ENCODE results near the gene NUDT3.
"Not testable (repeated sequence)": the region's sequence is repeated elsewhere in the genome, so short reads cannot be mapped to it uniquely, and the experiment has no call there.

NUDT3 gene

GRCh38 chr6:34247481-34248197 is 144.8 kb downstream of the NUDT3 start:
- no peak for DNase-seq

GRCh38 chr6:34246563-34247391 is 145.7 kb downstream of the NUDT3 start:
- no peak for DNase-seq

DNA sequence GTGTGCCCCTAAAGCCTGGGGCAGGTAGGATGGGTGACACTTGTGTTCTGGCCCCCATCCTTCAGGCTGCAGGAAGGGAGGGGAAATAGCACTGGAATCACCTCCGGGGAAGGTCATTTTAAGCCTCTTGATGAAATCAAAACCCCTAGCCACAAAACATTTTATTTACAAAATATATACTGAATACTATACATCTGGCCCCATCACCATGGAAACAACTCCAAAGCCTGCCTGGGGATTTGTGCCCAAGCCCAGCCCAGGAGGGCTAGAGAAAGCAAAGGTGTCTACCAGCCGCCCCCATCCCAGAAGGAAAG is 146.3 kb downstream of the NUDT3 start:
- DNase-seq: no peak

GRCh38 chr6:34245761-34246140 is 146.7 kb downstream of the NUDT3 start:
- not testable (repeated sequence) for DNase-seq

DNA sequence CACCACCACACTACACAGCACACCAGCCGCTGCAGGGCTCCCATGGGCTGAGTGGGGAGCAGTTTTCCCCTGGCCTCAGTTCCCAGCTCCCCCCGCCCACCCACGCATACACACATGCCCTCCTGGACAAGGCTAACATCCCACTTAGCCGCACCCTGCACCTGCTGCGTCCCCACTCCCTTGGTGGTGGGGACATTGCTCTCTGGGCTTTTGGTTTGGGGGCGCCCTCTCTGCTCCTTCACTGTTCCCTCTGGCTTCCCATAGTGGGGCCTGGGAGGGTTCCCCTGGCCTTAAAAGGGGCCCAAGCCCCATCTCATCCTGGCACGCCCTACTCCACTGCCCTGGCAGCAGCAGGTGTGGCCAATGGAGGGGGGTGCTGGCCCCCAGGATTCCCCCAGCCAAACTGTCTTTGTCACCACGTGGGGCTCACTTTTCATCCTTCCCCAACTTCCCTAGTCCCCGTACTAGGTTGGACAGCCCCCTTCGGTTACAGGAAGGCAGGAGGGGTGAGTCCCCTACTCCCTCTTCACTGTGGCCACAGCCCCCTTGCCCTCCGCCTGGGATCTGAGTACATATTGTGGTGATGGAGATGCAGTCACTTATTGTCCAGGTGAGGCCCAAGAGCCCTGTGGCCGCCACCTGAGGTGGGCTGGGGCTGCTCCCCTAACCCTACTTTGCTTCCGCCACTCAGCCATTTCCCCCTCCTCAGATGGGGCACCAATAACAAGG is 147.3 kb downstream of the NUDT3 start:
- DNase-seq: not testable (repeated sequence)

- DNase-seq: peak; percentile 89
These were observed 148.3 kb downstream of the NUDT3 start for GRCh38 chr6:34243901-34244884.

GRCh38 chr6:34243131-34243771 is 149.2 kb downstream of the NUDT3 start:
- no peak for DNase-seq

- no peak for DNase-seq
These were observed 150.0 kb downstream of the NUDT3 start for GRCh38 chr6:34242252-34243130.

- DNase-seq: no peak
These were observed 150.9 kb downstream of the NUDT3 start for GRCh38 chr6:34241351-34242215.

DNA sequence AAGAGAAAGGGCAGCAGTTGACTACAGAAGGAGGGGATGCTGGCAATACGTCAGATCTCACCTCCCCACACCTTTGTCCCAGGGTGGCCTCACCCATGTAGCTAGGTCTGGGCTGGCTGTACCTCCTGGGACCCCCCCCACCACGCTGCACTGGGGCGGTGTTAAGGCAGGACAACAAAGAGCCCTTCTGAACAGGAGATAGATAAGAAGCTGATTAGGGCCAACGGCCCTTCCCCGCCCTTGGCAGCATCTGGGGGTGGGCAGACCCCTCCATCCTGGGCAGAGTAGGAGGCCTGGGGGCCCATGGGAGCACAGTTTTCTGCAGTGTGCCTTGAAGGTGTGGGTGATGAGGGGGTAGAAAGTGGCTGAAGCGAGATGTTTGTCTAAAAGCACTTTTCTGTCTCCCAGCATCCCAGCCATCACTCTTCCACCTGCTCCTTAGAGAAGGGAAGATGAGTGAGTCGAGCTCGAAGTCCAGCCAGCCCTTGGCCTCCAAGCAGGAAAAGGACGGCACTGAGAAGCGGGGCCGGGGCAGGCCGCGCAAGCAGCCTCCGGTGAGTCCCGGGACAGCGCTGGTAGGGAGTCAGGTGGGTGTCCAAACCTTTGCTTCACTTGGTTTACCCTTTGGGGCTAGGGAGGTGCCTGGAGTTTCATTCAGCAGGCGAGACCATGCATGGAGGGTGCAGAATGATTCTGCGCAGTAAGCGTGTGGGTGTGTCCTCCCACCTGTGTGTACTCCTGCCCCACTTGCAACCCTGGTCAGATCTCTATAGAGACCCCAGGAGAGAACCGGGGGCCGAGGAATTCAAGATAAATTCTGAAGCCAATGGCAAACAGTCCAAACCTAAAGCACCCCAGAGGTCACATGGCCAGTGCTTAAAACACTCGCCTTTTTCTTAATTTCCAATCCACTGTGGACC is 151.9 kb downstream of the NUDT3 start:
- no peak for DNase-seq

DNA sequence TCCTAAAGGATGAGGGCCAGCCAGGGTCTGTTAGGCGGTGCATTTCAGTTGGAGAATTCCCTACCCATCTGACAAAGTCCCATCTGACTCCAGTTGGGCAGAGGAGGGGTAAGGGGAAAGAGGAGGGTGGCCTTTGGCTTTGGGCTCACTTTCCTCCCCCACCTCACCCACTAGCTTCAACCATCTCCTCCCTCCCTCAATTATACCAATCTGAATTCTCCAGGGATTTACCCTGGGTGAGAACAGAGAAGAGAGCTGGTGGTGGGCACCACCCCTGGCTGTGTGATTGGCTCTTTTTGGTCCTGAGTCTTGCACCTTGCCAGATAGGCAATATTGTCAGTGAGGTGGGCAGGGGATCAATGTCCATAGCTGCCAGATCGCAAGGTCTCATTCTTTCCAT is 152.6 kb downstream of the NUDT3 start:
- DNase-seq: no peak

DNA sequence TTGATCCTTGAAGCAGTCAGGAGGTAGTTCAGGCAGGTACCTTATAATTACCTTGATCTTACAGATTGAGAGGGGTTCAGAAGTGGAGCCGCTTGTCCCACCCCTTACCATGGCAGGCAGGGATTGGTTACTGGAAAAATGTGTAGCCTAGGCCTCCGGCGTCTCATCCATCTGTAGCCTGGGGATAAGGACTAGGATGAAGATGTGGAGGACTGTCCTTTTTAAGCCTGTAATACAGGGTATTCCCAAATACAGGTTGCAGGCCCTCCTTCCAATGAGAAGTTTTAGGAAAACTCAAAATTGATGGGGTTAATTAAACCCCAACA is 153.0 kb downstream of the NUDT3 start:
- no peak for DNase-seq

DNA sequence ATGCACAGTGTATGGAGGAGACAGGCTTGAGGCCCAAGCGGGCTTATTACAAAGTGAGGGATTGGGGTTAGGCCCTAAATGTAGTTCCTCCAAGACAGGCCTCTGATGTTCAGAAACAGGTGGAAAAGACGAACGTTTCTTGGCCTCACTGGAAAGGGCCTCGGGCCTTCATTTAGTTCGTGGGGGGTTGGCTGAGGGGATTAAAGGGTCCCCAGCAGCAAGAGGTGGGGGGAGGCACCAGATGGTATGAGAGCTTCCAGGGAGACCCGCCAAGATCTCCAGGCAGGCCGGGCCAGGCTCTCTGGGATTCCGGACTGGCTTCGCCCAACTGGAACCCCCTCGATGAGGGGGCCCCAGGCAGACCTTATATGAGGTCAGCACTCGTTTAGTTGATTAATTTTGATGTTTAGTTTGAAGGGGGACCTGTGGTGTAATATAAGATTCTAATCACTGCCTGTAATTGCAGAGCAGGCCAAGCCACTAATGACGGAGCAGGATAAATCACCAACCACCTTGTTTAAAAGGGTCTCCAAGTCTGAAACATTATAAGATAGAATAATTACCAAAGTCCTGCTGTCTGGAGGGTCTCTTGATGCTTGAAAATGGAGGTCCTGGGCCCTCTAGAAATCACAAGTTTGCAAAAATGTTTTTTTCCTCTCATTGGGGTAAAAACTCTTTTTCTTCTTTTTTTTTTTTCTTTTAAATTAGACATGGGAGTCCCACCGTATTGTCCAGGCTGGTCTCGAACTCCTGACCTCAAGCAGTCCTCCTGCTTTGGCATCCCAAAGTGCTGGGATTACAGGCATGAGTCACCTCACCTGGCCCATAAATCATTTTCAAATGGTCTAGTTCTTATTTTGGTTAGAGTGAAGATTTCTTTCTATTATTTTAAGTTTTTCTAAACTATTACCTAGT is 153.6 kb downstream of the NUDT3 start:
- no peak for DNase-seq

DNA sequence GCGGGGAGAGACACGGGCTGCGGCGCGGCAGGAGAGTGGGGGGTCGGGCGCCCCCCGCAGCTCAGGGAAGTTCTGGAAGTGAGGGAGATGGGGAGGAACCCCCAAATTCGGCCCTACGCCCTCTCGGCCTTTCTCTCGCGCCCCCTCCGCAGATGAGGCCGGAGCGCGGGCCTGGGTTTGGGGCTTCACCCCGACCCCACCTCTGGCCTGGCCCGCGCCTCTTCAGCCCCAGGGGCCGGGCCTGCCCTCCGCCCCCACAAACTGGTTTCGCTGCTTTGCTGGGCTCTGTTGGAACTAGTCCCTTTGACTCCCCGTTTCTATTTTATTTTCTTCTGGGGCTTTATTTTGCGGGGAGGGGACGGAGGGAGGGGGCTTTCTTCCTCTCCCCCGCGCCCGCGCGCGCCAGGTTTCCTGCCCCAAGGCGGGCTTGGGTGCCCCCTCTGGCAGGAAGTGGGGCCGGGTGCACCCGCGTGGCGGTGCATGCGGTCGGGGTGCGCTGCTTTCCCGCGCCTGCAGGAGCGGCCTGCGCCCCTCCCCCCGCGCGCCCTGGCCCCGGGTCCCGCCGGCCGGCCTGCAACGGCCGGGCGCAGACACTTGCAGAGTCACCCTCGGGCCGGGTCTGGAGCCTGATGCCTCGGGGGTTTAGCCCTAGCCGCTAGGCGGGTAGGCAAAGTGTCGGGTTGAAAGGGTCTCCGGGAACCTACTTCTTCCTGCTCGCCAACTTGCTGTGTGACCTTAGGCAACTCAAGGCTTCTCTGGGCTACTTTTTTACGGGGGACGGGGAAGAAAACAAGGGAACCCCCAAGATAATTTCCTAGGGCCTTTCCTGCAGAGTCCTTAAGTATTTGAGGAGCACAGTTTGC is 154.5 kb downstream of the NUDT3 start:
- no peak for DNase-seq

GRCh38 chr6:34237316-34237721 is 155.2 kb downstream of the NUDT3 start:
- no peak for DNase-seq

GRCh38 chr6:34236443-34237315 is 155.8 kb downstream of the NUDT3 start, which contains the start of gene HMGA1:
Gene HMGA1, plus strand, starts transcription at chr6:34236873. Its CDS starts 3,908 bp downstream, at chr6:34240781.
- DNase-seq: peak; percentile 97
